HG02970 (cell line): ENCODE results near the gene SETDB2.
A peak's percentile ranks its signal among the peaks of the same experiment; 100 is the strongest.
"Not testable (repeated sequence)": the region's sequence is repeated elsewhere in the genome, so short reads cannot be mapped to it uniquely, and the experiment has no call there.

Source experiments
- ATAC-seq: cut with Tn5 transposase; IDR thresholded peaks from one replicate; pipeline ENCODE4 v1.9.1; 2021; ENCODE audit warnings: mild to moderate bottlenecking, moderate library complexity, moderate number of reproducible peaks; ENCODE audit not compliant: unreplicated experiment, low FRiP score

The SETDB2 gene

DNA sequence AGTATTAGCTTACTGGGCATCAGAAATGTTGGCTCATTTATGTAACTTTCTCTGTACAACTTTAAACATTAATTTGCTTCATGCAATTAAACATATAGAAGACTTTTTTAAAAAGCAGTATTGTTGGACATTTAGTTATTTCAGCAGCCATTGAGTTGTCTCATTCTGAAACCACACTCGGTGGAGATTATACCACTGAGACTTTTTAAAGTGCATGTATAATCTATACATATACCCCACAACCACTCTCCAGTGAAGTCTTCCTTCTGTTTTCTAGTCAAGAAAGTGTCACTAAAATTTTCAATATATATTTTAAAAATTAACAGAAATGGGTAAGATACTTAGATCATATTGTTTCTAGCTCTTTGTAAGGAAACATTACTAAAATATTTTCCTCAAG, 15.5 kb downstream of the SETDB2 start:
- ATAC-seq, result no peak

GRCh38 chr13:49464085-49464484, 20.0 kb downstream of the SETDB2 start:
- ATAC-seq, result no peak

- ATAC-seq, result no peak
These were observed 20.7 kb downstream of the SETDB2 start for GRCh38 chr13:49464621-49465325.

DNA sequence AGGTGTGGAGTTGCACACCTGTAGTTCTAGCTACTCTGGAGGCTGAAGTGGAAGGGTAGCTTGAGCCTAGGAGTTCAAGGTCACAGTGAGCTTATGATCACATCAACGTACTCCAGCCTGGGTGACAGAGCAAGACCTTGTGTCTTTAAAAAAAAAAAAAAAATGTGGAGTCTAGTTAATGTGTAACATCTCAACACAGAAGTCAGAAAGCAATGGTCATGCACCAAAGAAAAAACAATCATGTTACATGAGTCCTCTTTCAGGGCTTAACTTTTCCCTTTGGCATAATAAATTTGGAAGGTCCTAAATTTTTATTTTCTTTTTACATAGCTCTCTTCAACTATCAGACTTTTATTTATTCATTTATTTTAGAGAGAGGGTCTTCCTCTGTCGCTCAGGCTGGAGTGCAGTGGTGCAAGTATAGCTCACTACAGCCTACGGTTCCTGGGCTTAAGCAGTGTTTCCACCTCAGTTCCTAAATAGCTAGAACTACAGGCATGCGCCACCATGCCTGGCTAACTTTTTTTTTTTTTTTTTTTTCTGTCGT, 22.3 kb downstream of the SETDB2 start:
- no peak for ATAC-seq

DNA sequence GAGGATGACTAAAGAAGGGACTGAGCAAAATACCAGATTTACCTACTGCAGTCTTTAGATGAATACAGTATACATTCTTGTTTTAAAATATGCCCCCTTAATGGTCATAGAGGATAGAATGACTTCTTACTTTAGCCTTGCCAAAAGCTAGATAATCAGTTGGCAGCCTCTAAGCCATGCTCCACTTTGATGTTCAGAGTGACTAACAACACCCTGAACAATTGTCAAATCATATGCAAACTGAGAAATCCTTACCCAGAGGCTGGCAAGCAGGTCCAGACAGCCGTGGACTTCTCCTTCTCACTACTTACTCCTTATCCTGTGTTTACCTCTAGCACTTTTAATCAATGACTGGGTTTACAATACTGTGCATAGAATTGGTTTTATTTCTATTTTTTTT, 28.1 kb downstream of the SETDB2 start:
- no peak for ATAC-seq

- ATAC-seq, result no peak
These were observed 32.5 kb downstream of the SETDB2 start for GRCh38 chr13:49476529-49476928.

- no peak for ATAC-seq
These were observed 37.7 kb downstream of the SETDB2 start for GRCh38 chr13:49481788-49482187.

- no peak for ATAC-seq
These were observed 44.5 kb downstream of the SETDB2 start for GRCh38 chr13:49488563-49488962.

GRCh38 chr13:49494645-49495044, 50.6 kb downstream of the SETDB2 start:
- ATAC-seq, result no peak

DNA sequence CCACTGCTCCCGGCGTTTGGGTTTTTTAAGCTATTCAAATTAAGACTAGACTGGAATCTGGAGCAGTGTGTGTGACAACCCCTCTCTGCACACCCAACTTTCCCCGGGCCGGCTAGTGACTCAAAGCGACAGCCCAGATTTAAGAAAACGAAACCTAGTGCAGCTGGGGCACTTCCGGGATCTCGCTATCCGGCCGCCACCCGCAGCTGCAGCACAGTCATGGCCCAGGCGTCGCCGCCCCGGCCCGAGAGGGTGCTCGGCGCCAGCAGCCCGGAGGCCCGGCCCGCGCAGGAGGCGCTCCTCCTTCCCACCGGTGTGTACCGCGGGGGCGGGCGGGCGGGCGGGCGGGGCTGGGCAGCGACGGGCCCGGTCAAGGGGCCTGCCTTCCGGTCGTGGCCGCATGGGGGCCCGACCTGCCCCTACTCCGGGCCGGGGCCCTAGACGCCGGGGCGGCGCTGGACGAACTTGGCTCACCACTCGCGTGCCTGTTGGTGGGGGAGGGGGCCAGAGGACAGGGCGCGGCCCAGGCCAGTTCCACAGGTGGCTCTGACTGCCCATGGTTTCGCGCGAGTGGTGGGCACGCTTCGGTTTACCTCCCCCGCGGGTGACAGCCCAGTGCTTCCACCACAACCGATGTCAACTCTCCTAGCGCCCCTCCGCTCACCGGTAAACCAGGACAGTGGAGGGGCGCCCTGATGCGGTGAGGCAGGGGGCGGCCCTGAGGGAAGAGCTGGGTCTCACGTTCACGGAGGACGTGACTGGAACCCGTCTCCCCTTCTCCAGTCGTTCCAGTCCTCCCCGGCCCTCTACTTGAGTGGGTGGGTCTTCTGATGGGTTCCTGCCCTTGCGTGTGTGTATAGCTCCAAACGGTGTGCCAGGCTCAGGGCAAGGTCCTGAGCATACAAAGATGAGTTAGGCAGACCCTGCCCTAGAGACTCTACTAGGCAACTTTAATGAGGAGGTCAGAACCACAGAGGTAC, 52.0 kb downstream of the SETDB2 start, which contains the start of gene PHF11:
Gene PHF11, plus strand, starts transcription at position 171 of the 980 bp plus-strand sequence. Its CDS starts 49 bp downstream, at position 220.
- peak; percentile 66 for ATAC-seq

- ATAC-seq, result not testable (repeated sequence)
These were observed 52.8 kb downstream of the SETDB2 start for GRCh38 chr13:49496837-49497236.

DNA sequence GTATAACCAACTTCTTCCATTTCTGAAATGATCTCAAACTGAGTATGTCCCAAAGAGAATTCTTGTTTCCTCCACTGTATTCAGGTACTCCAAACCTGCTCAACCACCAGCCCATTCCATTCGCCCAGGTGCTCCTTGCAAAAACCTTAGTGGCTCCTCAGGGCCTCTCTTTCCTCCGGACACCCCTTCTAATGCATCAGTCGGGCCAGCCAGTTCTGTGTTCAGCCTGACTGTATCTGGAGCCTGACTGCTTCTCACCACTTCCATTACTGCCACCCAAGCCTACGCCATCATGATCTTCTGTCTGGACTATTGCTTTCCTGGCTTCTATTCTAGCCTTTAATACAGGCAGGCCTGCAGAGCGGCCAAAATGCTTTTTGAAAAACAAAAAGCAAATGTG, 53.2 kb downstream of the SETDB2 start:
- ATAC-seq, result no peak

DNA sequence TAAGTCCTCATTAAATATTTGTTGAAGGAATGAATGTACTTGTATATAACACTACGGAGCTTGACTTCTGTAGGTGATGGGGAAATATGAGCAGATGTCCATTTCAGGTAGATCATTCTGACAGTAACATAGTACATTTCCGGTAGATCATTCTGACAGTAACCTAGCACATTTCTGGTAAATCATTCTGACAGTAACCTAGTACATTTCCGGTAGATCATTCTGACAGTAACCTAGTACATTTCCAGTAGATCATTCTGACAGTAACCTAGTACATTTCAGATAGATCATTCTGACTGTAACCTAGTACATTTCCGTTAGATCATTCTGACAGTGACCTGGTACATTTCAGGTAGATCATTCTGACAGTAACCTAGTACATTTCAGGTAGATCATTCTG, 54.1 kb downstream of the SETDB2 start:
- no peak for ATAC-seq

- no peak for ATAC-seq
These were observed 56.0 kb downstream of the SETDB2 start for GRCh38 chr13:49499889-49500660.

DNA sequence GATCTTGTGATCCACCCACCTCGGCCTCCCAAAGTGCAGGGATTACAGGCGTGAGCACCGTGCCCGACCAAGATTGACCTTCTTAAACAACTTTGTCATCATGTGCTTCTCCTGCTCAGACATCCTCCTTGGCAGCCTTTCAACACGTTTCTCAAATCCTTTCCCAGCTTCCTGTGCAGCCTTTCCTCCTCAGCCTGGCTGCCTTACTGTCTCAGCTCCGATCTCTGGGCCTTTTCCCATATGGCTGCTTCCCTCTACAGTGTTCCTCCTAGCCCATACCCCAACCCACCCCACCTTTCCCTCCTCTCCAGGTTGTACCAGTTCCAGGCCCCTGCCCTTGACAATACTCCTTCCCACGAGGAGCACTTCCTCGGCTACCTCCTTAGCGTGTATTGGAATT, 58.9 kb downstream of the SETDB2 start:
- ATAC-seq, result no peak

DNA sequence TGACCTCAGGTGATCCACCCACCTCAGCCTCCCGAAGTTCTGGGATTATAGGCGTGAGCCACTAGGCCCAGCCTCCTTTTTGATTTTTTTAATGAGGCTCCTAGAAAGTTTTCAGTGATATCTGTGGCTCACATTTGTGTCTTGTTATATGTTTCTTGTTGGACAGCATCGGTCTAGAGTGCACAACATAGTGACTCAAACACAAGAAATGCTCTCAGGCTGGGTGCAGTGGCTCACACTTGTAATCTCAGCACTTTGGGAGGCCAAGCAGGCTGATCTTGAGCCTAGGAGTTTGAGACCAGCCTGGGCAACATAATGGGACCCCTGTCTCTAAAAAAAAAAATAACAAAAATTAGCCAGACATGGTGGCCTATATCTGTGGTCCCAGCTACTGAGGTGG, 59.9 kb downstream of the SETDB2 start:
- no peak for ATAC-seq

- ATAC-seq, result no peak
These were observed 68.5 kb downstream of the SETDB2 start for GRCh38 chr13:49512578-49512977.

- ATAC-seq, result no peak
These were observed 72.4 kb downstream of the SETDB2 start for GRCh38 chr13:49516467-49516866.

DNA sequence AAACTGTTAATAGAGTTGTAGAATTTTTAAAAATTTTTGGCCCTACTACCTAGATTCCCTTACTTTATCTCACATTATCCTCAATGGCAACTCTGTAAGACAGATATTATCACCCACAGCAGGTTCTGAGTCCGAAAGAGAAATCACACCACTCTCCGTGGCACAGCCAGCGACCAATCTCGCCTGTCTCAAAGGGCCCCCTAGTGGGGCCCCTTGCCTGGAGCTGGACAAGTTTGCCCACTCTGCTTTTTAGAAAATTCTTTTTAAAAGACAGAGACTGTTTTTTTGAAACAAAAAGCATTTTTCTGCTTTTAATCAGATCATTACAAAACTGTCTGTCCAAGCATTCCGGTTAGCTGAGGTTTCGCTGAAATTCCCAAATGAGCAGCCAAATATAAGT, 73.4 kb downstream of the SETDB2 start:
- no peak for ATAC-seq

DNA sequence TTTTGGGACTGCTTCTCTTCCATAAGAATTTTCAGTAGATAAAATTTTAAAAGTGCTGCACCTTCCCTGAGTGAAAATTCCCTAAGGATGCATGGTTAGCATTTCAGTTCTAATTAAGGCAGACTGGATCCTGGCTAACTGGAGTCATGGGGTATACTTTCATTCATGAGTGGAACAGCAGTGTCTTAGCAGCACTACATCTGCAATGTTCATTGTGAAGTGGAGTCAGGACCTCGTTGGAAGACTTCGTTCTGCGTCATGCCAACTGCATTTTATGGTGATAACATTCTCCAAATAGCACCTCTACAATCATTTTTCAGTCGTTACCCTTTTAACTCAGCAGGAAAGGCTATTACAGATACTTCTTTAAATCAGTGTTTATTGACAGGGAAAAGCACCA, 77.2 kb downstream of the SETDB2 start:
- no peak for ATAC-seq
